Activated naive CD4-positive, alpha-beta T cell treated with anti-CD3 and anti-CD28 coated beads, Interleukin-2, amount 10 ng/mL, durations not matched to agents 5 hours and 36 hours (primary cell): ENCODE data around the gene TAF11L13. TPM values are rescaled to one million over a fixed set of nuclear protein-coding genes. Genes with fewer than 3 reads are reported as not detected.

Experiments
- total RNA-seq, 2 experiments: library from RNA; stranded (reverse); gene quantifications; one replicate each; pipeline ENCODE4 v1.2.3, GENCODE V29; 2021

TAF11L13 gene
- total RNA-seq: not detected

DNA sequence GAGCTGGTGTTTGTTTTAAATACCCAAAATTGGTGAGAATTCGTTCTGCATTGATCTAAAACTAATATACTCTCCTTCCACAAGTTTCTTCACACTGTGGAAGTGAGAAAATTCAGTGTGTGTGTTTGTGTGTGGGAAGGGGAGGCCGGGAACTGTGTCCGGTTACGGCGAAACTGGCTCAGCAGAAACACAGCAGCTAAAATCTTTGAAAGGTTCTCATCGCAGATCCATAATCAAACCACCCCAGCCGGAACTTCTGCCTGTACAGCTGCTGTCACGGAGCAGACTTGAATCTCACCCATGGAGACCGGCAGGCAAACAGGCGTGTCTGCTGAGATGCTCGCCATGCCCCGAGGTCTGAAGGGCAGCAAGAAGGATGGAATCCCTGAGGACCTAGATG is at the start of gene TAF11L13:
Gene TAF11L13, plus strand, starts transcription at position 301 of the 400 bp plus-strand sequence.

DNA sequence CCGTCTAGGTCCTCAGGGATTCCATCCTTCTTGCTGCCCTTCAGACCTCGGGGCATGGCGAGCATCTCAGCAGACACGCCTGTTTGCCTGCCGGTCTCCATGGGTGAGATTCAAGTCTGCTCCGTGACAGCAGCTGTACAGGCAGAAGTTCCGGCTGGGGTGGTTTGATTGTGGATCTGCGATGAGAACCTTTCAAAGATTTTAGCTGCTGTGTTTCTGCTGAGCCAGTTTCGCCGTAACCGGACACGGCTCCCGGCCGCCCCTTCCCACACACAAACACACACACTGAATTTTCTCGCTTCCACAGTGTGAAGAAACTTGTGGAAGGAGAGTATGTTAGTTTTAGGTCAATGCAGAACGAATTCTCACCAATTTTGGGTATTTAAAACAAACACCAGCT is 46.2 kb upstream of the TAF11L13 start, which contains the start of gene TAF11L7:
Gene TAF11L7, minus strand, starts transcription at position 101 of the 400 bp plus-strand sequence.

DNA sequence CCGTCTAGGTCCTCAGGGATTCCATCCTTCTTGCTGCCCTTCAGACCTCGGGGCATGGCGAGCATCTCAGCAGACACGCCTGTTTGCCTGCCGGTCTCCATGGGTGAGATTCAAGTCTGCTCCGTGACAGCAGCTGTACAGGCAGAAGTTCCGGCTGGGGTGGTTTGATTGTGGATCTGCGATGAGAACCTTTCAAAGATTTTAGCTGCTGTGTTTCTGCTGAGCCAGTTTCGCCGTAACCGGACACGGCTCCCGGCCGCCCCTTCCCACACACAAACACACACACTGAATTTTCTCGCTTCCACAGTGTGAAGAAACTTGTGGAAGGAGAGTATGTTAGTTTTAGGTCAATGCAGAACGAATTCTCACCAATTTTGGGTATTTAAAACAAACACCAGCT is 41.0 kb upstream of the TAF11L13 start, which contains the start of gene TAF11L8:
Gene TAF11L8, minus strand, starts transcription at position 101 of the 400 bp plus-strand sequence.

DNA sequence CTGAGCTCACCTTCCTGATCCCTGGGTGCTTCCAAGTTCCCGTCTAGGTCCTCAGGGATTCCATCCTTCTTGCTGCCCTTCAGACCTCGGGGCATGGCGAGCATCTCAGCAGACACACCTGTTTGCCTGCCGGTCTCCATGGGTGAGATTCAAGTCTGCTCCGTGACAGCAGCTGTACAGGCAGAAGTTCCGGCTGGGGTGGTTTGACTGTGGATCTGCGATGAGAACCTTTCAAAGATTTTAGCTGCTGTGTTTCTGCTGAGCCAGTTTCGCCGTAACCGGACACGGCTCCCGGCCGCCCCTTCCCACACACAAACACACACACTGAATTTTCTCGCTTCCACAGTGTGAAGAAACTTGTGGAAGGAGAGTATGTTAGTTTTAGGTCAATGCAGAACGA is 37.6 kb upstream of the TAF11L13 start, which contains the start of gene TAF11L9:
Gene TAF11L9, minus strand, starts transcription at position 140 of the 400 bp plus-strand sequence.

DNA sequence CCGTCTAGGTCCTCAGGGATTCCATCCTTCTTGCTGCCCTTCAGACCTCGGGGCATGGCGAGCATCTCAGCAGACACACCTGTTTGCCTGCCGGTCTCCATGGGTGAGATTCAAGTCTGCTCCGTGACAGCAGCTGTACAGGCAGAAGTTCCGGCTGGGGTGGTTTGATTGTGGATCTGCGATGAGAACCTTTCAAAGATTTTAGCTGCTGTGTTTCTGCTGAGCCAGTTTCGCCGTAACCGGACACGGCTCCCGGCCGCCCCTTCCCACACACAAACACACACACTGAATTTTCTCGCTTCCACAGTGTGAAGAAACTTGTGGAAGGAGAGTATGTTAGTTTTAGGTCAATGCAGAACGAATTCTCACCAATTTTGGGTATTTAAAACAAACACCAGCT is 34.2 kb upstream of the TAF11L13 start, which contains the start of gene TAF11L10:
Gene TAF11L10, minus strand, starts transcription at position 101 of the 400 bp plus-strand sequence.

DNA sequence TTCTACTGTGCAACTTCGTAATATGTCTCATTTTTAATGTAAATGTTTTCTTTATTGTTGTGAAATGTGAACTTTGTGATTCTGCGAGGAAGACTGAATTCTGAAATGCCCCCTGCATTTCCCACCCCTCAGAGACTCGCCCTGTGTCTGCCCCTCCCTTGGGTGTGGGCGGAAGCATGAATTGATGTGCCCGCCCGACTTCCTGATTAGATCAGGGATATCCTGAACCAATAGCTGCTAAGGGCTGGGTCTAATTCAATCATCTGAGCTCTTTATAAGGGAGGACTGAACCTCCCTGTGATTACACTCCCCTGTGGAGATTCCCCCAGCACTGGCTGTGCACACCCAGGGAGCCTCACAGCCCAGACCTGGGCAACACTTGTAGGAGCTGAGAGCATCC is 28.0 kb upstream of the TAF11L13 start, which contains the start of gene TAF11L11:
Gene TAF11L11, plus strand, starts transcription at position 304 of the 400 bp plus-strand sequence.

DNA sequence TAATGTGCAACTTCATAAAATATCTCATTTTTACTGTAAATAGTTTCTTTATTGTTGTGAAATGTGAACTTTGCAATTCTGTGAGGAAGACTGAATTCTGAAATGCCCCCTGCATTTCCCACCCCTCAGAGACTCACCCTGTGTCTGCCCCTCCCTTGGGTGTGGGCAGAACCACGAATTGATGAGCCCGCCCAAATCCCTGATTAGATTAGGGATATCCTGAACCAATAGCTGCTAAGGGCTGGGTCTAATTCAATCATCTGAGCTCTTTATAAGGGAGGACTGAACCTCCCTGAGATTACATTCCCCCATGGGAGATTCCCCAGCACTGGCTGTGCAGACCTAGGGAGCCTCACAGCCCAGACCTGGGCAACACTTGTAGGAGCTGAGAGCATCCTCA is 21.8 kb upstream of the TAF11L13 start, which contains the start of gene TAF11L12:
Gene TAF11L12, plus strand, starts transcription at position 301 of the 400 bp plus-strand sequence.

DNA sequence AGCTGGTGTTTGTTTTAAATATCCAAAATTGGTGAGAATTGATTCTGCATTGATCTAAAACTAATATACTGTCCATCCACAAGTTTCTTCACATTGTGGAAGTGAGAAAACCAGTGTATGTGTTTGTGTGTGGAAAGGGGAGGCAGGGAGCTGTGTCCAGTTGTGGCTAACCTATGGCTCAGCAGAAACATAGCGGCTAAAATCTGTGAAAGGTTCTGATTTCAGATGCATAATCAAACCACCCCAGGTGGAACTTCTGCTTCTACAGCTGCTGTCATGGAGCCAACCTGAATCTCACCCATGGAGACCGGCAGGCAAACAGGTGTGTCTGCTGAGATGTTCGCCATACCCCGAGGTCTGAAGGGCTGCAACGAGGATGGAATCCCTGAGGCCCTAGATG is 2.3 kb downstream of the TAF11L13 start, which contains the start of gene TAF11L14:
Gene TAF11L14, plus strand, starts transcription at position 301 of the 400 bp plus-strand sequence.

Other genes with a start within 250 kb of the TAF11L13 start
- gene TAF11L2, start 133.9 kb upstream of the TAF11L13 start, total RNA-seq: not detected
- not detected for gene TAF11L3, start 113.7 kb upstream of the TAF11L13 start, total RNA-seq
- not detected for gene TAF11L4, start 110.3 kb upstream of the TAF11L13 start, total RNA-seq
- not detected for gene TAF11L5, start 106.9 kb upstream of the TAF11L13 start, total RNA-seq
- gene TAF11L6, start 103.4 kb upstream of the TAF11L13 start, total RNA-seq: not detected
- not detected for gene TAF11L7, start 46.3 kb upstream of the TAF11L13 start, total RNA-seq
- not detected for gene TAF11L8, start 41.1 kb upstream of the TAF11L13 start, total RNA-seq
- gene TAF11L9, start 37.7 kb upstream of the TAF11L13 start, total RNA-seq: not detected
- gene TAF11L10, start 34.3 kb upstream of the TAF11L13 start, total RNA-seq: not detected
- gene TAF11L11, start 27.9 kb upstream of the TAF11L13 start, total RNA-seq: not detected
- gene TAF11L12, start 21.7 kb upstream of the TAF11L13 start, total RNA-seq: not detected
- gene TAF11L14, start 2.4 kb downstream of the TAF11L13 start, total RNA-seq: not detected